Measurements from ENCODE around the gene DNAI4. TPM values are rescaled to one million over a fixed set of nuclear protein-coding genes. Genes with fewer than 3 reads are reported as not detected.

The DNAI4 gene
- total and polyA plus RNA-seq, 2 of the 8 experiments (the other 6 are each of a cell fraction or from before 2014, with no cell fraction given) = 0.32 to 2.1 TPM

DNA sequence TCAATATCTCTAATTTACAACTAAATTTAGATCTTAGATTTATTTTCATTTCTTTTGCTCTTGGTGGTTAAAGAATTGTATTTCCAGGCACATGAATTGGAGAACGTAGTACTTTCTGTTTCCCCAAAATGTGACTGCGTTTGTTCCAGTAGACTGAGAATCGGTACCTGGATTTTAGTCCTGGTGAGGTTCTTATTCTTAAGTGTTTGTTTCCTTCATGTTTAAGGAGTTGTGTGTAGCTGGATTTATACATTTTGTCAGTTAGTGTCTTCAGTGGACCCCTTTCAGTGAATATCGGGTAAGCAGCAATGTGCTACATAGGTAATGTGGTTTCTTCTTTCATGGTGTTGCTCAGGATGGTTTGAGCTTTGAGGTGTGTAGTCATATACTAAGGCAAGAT, 6.9 kb upstream of the DNAI4 start:
- DNase-seq (ENCODE audit: low read depth in 1 of 2, low spot score in 2 of 2) (no peak), FAIRE-seq (no peak)
- H3K9me3 ChIP-seq (ENCODE audit: insufficient read depth in 2 of 2, low read depth in 1 of 2, low read length in 1 of 2) = no peaks in the 10 kb centered on the region
- ChIA-PET CTCF (ENCODE audit: partially characterized antibody) (interaction anchor here (1.9 kb wide), 1 partner anchor 13 kb away, joined by 4 read pairs; no protein-coding TSS in a partner anchor), POLR2A (ENCODE audit: partially characterized antibody) (no interaction called here)
- no peaks in the 10 kb centered on the region for H3K27me3 ChIP-seq (replicated peaks in 1 of 4; ENCODE audit: control insufficient read depth in 3 of 4, extremely low read depth in 1 of 4, insufficient read depth in 3 of 4, low read length in 3 of 4)
- TF ChIP-seq TAF1 (IDR thresholded peaks at IDR 0.05; ENCODE audit: low read depth, low read length) (no peak), RXRA (IDR thresholded peaks at IDR 0.05; ENCODE audit: insufficient read depth, low read depth, low read length) (no peak), EGR1 (IDR thresholded peaks at IDR 0.05; ENCODE audit: borderline replicate concordance, low read depth, low read length) (no peak), CBX8 (IDR thresholded peaks at IDR 0.05; ENCODE audit: borderline replicate concordance, low read depth, low read length) (no peak), KDM1A (IDR thresholded peaks at IDR 0.05; ENCODE audit: borderline replicate concordance, low read length) (no peak), SIN3A (conservative IDR thresholded peaks at IDR 0.05 in 1 of 2, IDR thresholded peaks at IDR 0.05 in 1 of 2; ENCODE audit: low read depth in 1 of 2, low read length in 2 of 2) (no peak), CBX5 (IDR thresholded peaks at IDR 0.05; ENCODE audit: low read depth, low read length) (no peak), KDM5A (IDR thresholded peaks at IDR 0.05; ENCODE audit: low read length) (no peak), SIX5 (IDR thresholded peaks at IDR 0.05; ENCODE audit: low read depth, low read length) (no peak), BRCA1 (IDR thresholded peaks at IDR 0.05; ENCODE audit: low read depth, low read length) (no peak), CTBP2 (IDR thresholded peaks at IDR 0.05; ENCODE audit: borderline replicate concordance, insufficient read depth, insufficient read length, low read length) (no peak)
- no peak overlapping the region for H2AFZ ChIP-seq (ENCODE audit: low read length)
- peaks cover 2% of the 10 kb centered on the region; the same call in 1 of the 2 replicates for H3K79me1 ChIP-seq (ENCODE audit: low read depth, low read length)
- H3K23ac ChIP-seq (ENCODE audit: insufficient read length) = no peak overlapping the region
- peak overlapping the region; percentile 70 to 85 for H3K4me2 ChIP-seq (ENCODE audit: insufficient read depth in 1 of 2, low read depth in 2 of 2, low read length in 2 of 2)
- no peak overlapping the region for H4K91ac ChIP-seq (replicated peaks; ENCODE audit: insufficient read length, low read length)
- H2AK5ac ChIP-seq (ENCODE audit: low read depth, low read length) = no peak overlapping the region
- H2BK12ac ChIP-seq (ENCODE audit: low read depth, low read length) = no peak overlapping the region
- no peak overlapping the region for H2BK5ac ChIP-seq (ENCODE audit: low read depth, low read length)
- peaks cover 3% of the 10 kb centered on the region; the same call in 1 of the 2 replicates for H3K23me2 ChIP-seq (ENCODE audit: low read depth, low read length)
- H2BK20ac ChIP-seq (ENCODE audit: low read length) = no peak overlapping the region
- H4K8ac ChIP-seq (ENCODE audit: extremely low read depth, insufficient read depth, low read length) = no peak overlapping the region
- H2BK120ac ChIP-seq (replicated peaks; ENCODE audit: low read depth, low read length) = no peak overlapping the region
- peaks cover 0 to 1% of the 10 kb centered on the region in 2 experiments for H4K20me1 ChIP-seq (replicated peaks in 1 of 2; ENCODE audit: control insufficient read depth in 1 of 2, insufficient read depth in 2 of 2, low read length in 2 of 2)
- H3K4ac ChIP-seq (replicated peaks; ENCODE audit: insufficient read length, low read depth, low read length) = peak overlapping the region; percentile 21
- H4K5ac ChIP-seq (ENCODE audit: insufficient read length, low read depth, low read length) = no peak overlapping the region
- H2BK15ac ChIP-seq (ENCODE audit: low read length) = no peak overlapping the region
- peak overlapping the region in 3 of 4 experiments; percentile 31 to 70 (median 47); a peak in 5 of 7 replicates for H3K9ac ChIP-seq (replicated peaks in 1 of 4; ENCODE audit: extremely low read depth in 1 of 4, low read depth in 3 of 4, low read length in 3 of 4)
- no peak overlapping the region for H3K14ac ChIP-seq (ENCODE audit: insufficient read length)
- H3K27ac ChIP-seq (ENCODE audit: low read depth, low read length) = no peak overlapping the region
- H3K36me3 ChIP-seq (ENCODE audit: control insufficient read depth in 2 of 4, insufficient read depth in 4 of 4, low read length in 3 of 4) = no peaks in the 10 kb centered on the region
- peaks cover 0 to 4% (median 1%) of the 10 kb centered on the region in 4 experiments; a peak in 4 of 7 replicates for H3K4me1 ChIP-seq (replicated peaks in 1 of 4; ENCODE audit: control insufficient read depth in 3 of 4, insufficient read depth in 4 of 4, low read length in 3 of 4)
- H3K4me3 ChIP-seq (ENCODE audit: extremely low read depth in 1 of 4, insufficient read depth in 2 of 4, low read depth in 3 of 4, low read length in 4 of 4) = peak overlapping the region; percentile 62 to 97 (median 89)
- H3K79me2 ChIP-seq (ENCODE audit: control insufficient read depth in 1 of 2, insufficient read depth in 2 of 2, low read length in 2 of 2) = peaks cover 4 to 73% of the 10 kb centered on the region in 2 experiments; a peak in 3 of 4 replicates
- H3K56ac ChIP-seq (replicated peaks; ENCODE audit: insufficient read length, low read depth, low read length) = no peak overlapping the region
- WGBS, 2 experiments (ENCODE audit: extremely low coverage in 1 of 2, insufficient coverage in 1 of 2, insufficient read length in 1 of 2, insufficient replicate concordance in 2 of 2, low coverage in 1 of 2, low lambda C conversion rate in 2 of 2, missing lambda C conversion rate in 1 of 2) = 59% methylated on average over 4 of the region's 4 CpGs; no CpG with 5 or more reads in 1 of the 2 experiments
- H3K18ac ChIP-seq (ENCODE audit: extremely low read depth, low read length) = 0 out of 2 replicates have a peak overlapping the region, but pooled peaks have one; percentile 15

Data from H1 (cell line).